ENCODE results near the gene CILP2.

Gene CILP2, protein sequence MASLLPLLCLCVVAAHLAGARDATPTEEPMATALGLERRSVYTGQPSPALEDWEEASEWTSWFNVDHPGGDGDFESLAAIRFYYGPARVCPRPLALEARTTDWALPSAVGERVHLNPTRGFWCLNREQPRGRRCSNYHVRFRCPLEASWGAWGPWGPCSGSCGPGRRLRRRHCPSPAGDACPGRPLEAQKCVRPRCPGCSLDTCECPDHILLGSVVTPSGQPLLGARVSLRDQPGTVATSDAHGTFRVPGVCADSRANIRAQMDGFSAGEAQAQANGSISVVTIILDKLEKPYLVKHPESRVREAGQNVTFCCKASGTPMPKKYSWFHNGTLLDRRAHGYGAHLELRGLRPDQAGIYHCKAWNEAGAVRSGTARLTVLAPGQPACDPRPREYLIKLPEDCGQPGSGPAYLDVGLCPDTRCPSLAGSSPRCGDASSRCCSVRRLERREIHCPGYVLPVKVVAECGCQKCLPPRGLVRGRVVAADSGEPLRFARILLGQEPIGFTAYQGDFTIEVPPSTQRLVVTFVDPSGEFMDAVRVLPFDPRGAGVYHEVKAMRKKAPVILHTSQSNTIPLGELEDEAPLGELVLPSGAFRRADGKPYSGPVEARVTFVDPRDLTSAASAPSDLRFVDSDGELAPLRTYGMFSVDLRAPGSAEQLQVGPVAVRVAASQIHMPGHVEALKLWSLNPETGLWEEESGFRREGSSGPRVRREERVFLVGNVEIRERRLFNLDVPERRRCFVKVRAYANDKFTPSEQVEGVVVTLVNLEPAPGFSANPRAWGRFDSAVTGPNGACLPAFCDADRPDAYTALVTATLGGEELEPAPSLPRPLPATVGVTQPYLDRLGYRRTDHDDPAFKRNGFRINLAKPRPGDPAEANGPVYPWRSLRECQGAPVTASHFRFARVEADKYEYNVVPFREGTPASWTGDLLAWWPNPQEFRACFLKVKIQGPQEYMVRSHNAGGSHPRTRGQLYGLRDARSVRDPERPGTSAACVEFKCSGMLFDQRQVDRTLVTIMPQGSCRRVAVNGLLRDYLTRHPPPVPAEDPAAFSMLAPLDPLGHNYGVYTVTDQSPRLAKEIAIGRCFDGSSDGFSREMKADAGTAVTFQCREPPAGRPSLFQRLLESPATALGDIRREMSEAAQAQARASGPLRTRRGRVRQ

DNA sequence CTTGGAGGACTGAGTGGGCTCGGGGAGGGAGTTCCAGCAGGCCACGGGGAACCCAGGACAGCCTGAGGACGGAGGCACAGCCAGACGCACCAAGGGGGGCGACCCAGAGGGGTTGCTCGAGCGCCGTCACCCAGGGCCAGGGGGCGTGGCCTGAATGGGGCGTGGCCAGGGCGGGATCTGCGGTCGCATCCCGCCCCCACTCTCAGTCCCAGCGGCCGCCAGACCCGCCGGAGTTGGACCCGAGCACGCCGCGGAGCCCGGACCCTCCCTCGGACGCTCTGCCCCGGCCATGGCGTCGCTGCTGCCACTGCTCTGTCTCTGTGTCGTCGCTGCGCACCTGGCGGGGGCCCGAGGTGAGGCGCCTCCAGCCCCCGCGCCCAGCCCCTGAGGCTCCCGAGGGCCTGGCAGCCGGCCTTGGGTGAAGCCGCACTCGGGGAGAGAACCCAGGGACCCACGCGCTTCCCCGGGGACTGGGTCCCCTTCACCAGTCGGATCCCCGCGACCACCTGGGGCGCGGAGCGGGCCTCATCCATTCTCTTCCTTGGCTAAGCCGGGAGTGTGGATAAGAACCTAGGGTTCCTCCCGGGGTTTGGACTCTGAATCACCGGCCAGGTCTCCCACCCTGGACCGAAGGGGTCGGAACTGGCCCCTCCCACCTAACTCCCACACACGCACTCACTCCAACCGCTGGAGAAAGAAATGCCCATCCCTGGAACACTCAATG is at the start of gene CILP2:
CILP2 (plus strand) TSS at position 205 of the 724 bp plus-strand sequence; CDS start at position 290, 85 bp downstream.
- DNase-seq (ENCODE audit: low read depth): peak; percentile 42

DNA sequence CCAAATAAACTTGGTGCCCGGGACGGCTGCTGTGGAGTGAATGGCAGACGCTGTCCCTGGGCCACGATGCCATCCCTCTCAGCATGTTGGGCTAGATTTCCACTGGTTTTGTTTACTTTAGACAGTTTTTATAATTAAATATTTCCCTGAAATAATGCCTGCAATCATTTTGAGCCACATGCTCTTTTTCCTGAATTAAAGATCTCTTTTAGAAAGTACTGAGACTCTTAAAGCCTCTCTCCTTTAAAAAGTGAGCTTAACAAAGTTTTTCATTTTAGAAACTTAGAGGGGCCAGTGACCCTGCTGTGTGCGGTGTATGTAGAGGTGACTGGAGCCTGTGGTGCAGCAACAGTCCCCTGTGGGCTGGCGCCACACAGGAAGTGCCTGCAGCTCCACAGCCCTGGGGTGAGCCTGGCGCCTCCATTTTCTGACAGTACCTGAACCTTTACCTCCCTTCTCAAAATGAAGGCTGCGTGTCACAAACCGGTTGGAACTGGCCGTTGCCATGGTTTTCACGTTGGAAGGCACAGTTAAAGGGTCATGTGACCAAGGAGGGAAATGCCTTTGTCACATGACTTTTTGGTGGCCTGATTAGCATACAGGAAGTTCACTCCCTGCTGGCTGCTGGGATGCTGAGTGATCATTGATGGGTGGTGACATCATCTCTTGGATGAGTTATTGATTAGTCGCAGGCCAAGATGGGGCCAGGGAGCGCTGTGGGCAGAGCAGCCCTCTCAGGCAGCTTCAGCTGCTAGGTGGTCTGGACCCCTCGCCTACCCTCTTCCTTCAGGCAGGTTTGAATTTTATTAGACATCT is 49.0 kb upstream of the CILP2 start:
- peak; percentile 76 for DNase-seq (ENCODE audit: low read depth)

GRCh38 chr19:19489804-19490204 is 48.3 kb upstream of the CILP2 start:
- no peak for DNase-seq (ENCODE audit: low read depth)

- DNase-seq (ENCODE audit: low read depth): peak; percentile 71
Observed at GRCh38 chr19:19490214-19490968, 47.7 kb upstream of the CILP2 start.

- DNase-seq (ENCODE audit: low read depth): no peak
Observed at GRCh38 chr19:19491321-19492025, 46.6 kb upstream of the CILP2 start.

DNA sequence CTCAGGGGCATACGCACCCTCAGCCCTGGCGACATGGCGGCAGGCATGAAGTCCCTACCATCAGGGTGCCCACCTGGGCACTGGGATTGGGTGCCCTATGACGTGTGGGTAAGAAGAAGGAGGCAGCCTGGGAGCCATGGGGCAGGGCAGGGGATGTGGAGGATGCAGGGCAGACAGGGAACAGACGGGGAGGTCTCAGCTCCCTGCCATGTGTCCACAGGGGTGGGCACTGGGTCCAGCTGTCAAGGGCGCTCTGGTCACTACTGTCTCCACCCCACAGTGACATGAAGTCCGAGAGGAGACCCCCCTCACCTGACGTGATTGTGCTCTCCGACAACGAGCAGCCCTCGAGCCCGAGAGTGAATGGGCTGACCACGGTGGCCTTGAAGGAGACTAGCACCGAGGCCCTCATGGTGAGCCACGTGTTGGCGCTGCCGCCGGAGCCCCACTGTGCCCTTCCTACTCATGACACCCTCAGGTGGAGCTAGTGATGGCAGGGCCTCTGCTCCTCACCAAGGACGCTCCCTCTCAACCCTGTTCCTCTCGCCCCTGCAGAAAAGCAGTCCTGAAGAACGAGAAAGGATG is 45.9 kb upstream of the CILP2 start:
- no peak for DNase-seq (ENCODE audit: low read depth)

- no peak for DNase-seq (ENCODE audit: low read depth)
Observed at GRCh38 chr19:19493841-19494546, 44.1 kb upstream of the CILP2 start.

DNA sequence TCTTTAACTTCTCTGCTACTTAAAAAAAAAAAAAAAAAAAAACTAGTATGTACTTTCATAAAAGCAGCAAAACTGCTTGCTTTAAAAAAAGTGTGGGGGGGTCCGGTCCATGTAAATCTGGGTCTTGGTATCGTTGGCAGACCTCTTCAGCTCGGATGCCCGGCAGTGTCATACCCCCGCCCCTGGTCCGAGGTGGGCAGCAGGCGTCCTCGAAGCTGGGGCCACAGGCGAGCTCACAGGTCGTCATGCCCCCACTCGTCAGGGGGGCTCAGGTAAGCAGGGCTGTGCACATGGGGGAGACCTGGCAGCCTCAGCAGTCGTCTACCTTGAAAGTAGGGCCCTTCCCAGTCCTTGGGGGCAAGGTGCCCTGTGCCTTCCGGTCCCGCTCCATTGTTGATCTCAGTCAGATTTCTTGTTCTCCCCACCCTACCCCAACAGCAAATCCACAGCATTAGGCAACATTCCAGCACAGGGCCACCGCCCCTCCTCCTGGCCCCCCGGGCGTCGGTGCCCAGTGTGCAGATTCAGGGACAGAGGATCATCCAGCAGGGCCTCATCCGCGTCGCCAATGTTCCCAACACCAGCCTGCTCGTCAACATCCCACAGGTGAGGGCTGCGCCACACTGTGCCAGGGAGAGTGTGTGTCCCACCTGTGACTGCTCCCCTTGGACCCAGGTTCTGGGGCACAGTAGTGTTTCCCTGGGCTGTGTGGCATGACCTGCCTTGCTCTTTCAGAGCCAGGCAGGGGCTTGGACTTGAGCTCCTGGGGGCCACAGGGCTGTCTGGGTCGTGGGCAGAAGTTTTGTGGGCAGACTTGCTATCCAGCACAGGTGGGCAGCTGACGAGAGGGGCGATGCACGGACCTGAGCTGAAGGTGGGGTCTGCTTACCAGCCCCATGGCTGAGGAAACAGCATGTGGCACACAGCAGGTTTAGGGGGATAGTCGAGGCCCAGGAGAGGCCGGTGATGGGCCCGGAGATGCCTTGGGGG is 42.2 kb upstream of the CILP2 start:
- DNase-seq (ENCODE audit: low read depth): no peak

GRCh38 chr19:19498255-19498991 is 39.6 kb upstream of the CILP2 start:
- no peak for DNase-seq (ENCODE audit: low read depth)

DNA sequence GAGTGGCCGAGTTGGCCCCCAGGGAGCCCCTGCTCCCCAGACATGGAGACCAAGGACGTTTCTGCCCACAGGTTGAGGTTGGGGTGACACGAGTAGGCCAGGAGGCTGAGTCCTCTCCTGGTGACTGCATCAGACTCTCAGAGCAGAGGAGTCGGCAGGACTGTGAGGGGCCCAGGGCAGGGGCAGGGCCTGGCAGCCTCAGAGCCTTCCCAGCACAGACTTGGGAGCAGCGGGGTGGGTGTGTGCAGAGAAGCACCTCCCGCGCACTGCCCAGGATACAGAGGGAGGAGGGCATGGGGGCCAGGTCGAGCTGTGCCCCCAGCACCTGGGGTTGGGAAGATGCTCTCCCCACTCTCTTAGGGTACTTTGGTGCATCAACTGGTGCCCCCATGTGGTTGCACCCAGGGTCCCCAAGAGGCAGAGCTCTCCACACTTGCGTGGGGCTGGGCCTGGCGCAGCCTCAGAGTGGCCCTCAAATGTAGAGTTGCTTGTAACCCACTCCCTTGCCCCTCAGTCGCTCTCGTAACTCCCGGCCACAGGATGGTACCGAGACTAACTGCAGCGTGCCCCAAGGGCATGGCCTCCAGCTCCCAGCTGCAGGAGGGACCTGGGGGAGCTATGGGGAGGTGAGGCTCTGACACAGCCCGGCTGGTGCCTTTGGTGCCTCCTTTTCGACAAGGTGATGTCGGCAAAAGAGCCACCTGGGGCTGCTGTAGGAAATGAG is 38.6 kb upstream of the CILP2 start:
- no peak for DNase-seq (ENCODE audit: low read depth)

GRCh38 chr19:19500975-19501644 is 37.0 kb upstream of the CILP2 start:
- DNase-seq (ENCODE audit: low read depth): no peak

DNA sequence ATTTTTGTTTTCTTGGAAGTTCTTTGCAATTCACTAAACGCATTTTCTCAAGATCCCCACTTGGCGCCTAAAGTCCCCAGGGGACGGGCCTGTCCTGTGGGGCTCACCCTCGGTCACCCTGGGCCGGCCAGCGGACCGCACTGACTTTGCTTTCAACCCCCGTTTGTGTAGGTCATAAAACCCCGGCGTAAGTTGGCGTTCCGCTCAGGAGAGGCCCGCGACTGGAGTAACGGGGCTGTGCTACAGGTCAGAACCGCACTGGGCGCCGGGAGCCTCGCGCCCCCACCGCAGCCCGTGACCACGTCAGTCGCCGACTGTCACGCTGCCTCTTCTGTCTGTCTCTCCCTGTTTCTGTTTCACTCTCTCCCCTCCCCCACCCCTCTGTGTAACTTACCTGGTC is 36.3 kb upstream of the CILP2 start:
- DNase-seq (ENCODE audit: low read depth): no peak

DNA sequence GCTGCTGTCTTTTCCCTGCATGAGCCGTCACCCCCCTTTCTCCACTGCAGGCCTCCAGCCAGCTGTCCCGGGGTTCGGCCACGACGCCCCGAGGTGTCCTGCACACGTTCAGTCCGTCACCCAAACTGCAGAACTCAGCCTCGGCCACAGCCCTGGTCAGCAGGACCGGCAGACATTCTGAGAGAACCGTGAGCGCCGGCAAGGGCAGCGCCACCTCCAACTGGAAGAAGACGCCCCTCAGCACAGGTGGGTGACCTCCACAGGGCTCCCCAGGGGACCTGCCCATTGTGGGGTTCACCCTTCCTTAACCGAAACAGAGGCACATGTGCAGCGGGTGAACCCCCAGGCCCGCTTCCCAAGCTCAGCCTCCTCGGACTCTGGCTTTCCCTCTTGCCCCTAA is 35.8 kb upstream of the CILP2 start:
- DNase-seq (ENCODE audit: low read depth): no peak

DNA sequence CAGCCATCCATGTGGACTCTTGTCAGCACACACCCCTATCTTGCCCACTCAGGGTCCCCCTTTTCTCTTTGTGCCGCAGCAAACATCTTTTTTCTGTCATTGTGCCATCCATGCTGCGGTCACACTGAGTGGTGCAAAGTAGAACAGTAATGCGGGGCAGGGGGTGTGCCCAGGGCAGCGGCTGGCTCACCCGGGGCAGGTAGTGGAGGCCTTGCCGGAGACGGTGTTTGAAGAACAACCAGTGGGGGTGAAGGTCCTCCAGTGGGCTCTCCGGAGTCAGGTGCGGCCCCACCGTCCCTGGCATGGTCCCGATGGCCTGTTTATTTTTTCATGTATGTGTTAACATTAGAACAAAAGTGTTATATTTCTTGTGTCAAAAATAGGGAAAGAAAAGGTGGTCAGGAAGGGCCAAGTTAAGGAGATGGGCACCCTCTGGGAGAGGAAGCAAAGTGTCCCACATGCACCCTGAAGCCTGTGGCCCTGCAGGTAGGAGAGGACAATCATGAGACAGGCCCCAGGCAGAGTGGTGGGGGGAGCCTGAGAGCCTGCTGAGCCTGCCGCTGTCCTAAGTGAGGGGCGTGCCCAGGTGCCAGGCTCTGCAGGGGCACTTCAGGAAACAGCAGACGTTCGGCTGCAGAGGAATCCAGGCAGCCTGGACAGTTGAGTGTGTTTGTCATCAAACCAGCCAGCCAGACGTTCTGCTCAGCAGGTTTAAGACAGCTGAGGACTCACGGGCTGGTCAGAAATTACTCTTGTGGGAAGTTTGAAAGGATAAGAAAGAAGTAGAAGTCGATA is 35.1 kb upstream of the CILP2 start:
- no peak for DNase-seq (ENCODE audit: low read depth)

All from activated T-cell treated with anti-CD3 and anti-CD28 coated beads for 48 hours (primary cell).